Prostate gland (tissue), 2 donors: ENCODE measurements around the gene ESYT2.

Experiments
- POLR2A ChIP-seq: fragments of 450-650 bp; IDR thresholded peaks from one replicate; pipeline ENCODE4 v1.6.1; 2016; ENCODE audit warnings: antibody characterized with exemption, mild to moderate bottlenecking
- TF ChIP-seq, protein P1 (sequence below), 4 experiments: fragments of 200-600 bp in 2 of 4; fragments of 450-650 bp in 2 of 4; sonication (generic) in 2 of 4; IDR thresholded peaks; 1 replicate in 3 of 4; 2 replicates in 1 of 4; pipeline ENCODE4 v1.5.1; 2016 to 2019; ENCODE audit warnings: antibody characterized with exemption in 4 of 4, mild to moderate bottlenecking in 2 of 4, moderate library complexity in 2 of 4

- TF ChIP-seq POLR2A, result no peak
- TF ChIP-seq, protein P1, sequence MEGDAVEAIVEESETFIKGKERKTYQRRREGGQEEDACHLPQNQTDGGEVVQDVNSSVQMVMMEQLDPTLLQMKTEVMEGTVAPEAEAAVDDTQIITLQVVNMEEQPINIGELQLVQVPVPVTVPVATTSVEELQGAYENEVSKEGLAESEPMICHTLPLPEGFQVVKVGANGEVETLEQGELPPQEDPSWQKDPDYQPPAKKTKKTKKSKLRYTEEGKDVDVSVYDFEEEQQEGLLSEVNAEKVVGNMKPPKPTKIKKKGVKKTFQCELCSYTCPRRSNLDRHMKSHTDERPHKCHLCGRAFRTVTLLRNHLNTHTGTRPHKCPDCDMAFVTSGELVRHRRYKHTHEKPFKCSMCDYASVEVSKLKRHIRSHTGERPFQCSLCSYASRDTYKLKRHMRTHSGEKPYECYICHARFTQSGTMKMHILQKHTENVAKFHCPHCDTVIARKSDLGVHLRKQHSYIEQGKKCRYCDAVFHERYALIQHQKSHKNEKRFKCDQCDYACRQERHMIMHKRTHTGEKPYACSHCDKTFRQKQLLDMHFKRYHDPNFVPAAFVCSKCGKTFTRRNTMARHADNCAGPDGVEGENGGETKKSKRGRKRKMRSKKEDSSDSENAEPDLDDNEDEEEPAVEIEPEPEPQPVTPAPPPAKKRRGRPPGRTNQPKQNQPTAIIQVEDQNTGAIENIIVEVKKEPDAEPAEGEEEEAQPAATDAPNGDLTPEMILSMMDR (IDR thresholded peaks at IDR 0.05), result no peak
These were observed 8.7 kb downstream of the ESYT2 start for GRCh38 chr7:158820656-158821055.
